ENCODE results near the gene KSR1.

Gene KSR1

DNA sequence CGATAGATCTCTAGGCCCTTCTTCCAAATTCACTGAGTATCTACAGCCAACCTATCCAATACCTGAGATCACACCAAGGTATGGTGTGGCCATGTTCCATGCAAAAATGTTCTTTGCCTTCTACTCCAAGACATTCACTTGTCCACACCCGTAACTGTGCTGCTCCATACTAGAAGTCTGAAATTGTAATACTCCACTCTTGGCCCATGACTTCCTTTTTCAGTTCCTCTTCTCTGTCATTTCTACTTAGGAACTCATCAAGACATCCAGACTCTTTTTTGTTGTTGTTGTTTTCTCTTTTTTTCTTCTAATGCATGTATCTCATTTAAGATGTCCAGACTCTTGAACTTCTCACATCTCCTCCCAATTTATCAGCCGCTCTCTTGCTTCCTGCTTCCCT lies 42.5 kb upstream of the KSR1 start:
- H3K27ac ChIP-seq = peak overlapping the region; percentile 46
- no peaks in the 10 kb centered on the region for H3K36me3 ChIP-seq
- peaks cover 7 to 11% of the 10 kb centered on the region in 2 experiments for H3K4me1 ChIP-seq (ENCODE audit: control insufficient read depth in 1 of 2, insufficient read depth in 1 of 2, low read depth in 1 of 2, low read length in 1 of 2)
- TF ChIP-seq, protein P1, sequence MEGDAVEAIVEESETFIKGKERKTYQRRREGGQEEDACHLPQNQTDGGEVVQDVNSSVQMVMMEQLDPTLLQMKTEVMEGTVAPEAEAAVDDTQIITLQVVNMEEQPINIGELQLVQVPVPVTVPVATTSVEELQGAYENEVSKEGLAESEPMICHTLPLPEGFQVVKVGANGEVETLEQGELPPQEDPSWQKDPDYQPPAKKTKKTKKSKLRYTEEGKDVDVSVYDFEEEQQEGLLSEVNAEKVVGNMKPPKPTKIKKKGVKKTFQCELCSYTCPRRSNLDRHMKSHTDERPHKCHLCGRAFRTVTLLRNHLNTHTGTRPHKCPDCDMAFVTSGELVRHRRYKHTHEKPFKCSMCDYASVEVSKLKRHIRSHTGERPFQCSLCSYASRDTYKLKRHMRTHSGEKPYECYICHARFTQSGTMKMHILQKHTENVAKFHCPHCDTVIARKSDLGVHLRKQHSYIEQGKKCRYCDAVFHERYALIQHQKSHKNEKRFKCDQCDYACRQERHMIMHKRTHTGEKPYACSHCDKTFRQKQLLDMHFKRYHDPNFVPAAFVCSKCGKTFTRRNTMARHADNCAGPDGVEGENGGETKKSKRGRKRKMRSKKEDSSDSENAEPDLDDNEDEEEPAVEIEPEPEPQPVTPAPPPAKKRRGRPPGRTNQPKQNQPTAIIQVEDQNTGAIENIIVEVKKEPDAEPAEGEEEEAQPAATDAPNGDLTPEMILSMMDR (IDR thresholded peaks at IDR 0.05) = no peak
- H3K9me3 ChIP-seq = no peaks in the 10 kb centered on the region
- H3K27me3 ChIP-seq = no peaks in the 10 kb centered on the region
- H3K4me3 ChIP-seq (ENCODE audit: low read depth in 1 of 2, low read length in 1 of 2) = no peak overlapping the region

- H3K27ac ChIP-seq = no peak overlapping the region
- peaks cover 7 to 11% of the 10 kb centered on the region in 2 experiments for H3K4me1 ChIP-seq (ENCODE audit: control insufficient read depth in 1 of 2, insufficient read depth in 1 of 2, low read depth in 1 of 2, low read length in 1 of 2)
- TF ChIP-seq, protein P1 (IDR thresholded peaks at IDR 0.05) = no peak
- no peaks in the 10 kb centered on the region for H3K27me3 ChIP-seq
- no peak overlapping the region for H3K4me3 ChIP-seq (ENCODE audit: low read depth in 1 of 2, low read length in 1 of 2)
- no peaks in the 10 kb centered on the region for H3K36me3 ChIP-seq
- H3K9me3 ChIP-seq = no peaks in the 10 kb centered on the region
Observed at GRCh38 chr17:27414271-27414670, 42.0 kb upstream of the KSR1 start.

DNA sequence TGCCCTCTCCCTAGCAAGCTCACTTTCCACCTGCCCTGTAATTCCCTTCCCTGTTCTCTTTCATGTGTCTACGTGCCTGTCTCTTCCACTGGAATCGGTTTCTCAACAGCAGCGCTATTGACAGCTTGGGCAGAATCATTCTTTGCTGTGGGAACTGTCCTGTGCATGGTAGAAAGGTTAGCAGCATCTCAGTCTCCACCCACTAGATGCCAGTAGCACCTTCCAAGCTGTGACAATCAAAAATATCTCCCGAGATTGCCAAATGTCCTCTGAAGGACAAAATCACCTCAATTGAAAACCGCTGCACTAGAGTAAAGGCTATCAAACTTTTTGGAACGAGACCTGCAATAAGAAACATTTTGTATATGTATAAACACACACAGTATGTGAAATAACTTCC lies 41.6 kb upstream of the KSR1 start:
- peaks cover 7 to 11% of the 10 kb centered on the region in 2 experiments for H3K4me1 ChIP-seq (ENCODE audit: control insufficient read depth in 1 of 2, insufficient read depth in 1 of 2, low read depth in 1 of 2, low read length in 1 of 2)
- no peak overlapping the region for H3K4me3 ChIP-seq (ENCODE audit: low read depth in 1 of 2, low read length in 1 of 2)
- H3K36me3 ChIP-seq = no peaks in the 10 kb centered on the region
- no peaks in the 10 kb centered on the region for H3K27me3 ChIP-seq
- TF ChIP-seq, protein P1 (IDR thresholded peaks at IDR 0.05) = no peak
- no peaks in the 10 kb centered on the region for H3K9me3 ChIP-seq
- no peak overlapping the region for H3K27ac ChIP-seq

GRCh38 chr17:27415120-27415795 lies 41.0 kb upstream of the KSR1 start:
- Histone ChIP-seq H3K9me3 (no peaks in the 10 kb centered on the region), H3K36me3 (no peaks in the 10 kb centered on the region)
- TF ChIP-seq, protein P1 (IDR thresholded peaks at IDR 0.05) = no peak

GRCh38 chr17:27417596-27418365 lies 38.5 kb upstream of the KSR1 start:
- peaks cover 7 to 9% of the 10 kb centered on the region in 2 experiments for H3K4me1 ChIP-seq (ENCODE audit: control insufficient read depth in 1 of 2, insufficient read depth in 1 of 2, low read depth in 1 of 2, low read length in 1 of 2)
- no peak overlapping the region for H3K27ac ChIP-seq
- TF ChIP-seq, protein P1 (IDR thresholded peaks at IDR 0.05) = no peak
- H3K9me3 ChIP-seq = no peaks in the 10 kb centered on the region
- no peaks in the 10 kb centered on the region for H3K36me3 ChIP-seq
- H3K4me3 ChIP-seq (ENCODE audit: low read depth in 1 of 2, low read length in 1 of 2) = no peak overlapping the region
- no peaks in the 10 kb centered on the region for H3K27me3 ChIP-seq

More at GRCh38 chr17:27415120-27415795, 41.0 kb upstream of the KSR1 start:
- H3K27me3 ChIP-seq = no peaks in the 10 kb centered on the region
- peaks cover 7 to 11% of the 10 kb centered on the region in 2 experiments for H3K4me1 ChIP-seq (ENCODE audit: control insufficient read depth in 1 of 2, insufficient read depth in 1 of 2, low read depth in 1 of 2, low read length in 1 of 2)
- no peak overlapping the region for H3K4me3 ChIP-seq (ENCODE audit: low read depth in 1 of 2, low read length in 1 of 2)
- no peak overlapping the region for H3K27ac ChIP-seq
